Heart right ventricle (tissue), 16 donors: ENCODE results near the gene SET. TPM values are rescaled to one million over a fixed set of nuclear protein-coding genes. Genes with fewer than 3 reads are reported as not detected.

Experiments
- ATAC-seq, 8 donors: fragments of 200-7000 bp; cut with Tn5 transposase; one replicate each; pipeline ENCODE4 v1.9.1; 2020; ENCODE audit warnings: mild to moderate bottlenecking in 8 of 8, moderate library complexity in 8 of 8, moderate number of reproducible peaks in 1 of 8
- DNase-seq, 2 donors: peaks; one replicate each; pipeline ENCODE4 v3.0.0-alpha.2; 2020
- H3K27ac ChIP-seq, 10 donors: fragments of 200-600 bp; sonication (generic) in 2 of 10; one replicate each; pipeline versions ENCODE4 v1.5.0 to v1.8.0; 2020 to 2022; ENCODE audit warnings: mild to moderate bottlenecking in 3 of 10
- H3K27me3 ChIP-seq, 7 donors: fragments of 200-600 bp; one replicate each; pipeline ENCODE4 v1.8.0; 2021 to 2022; ENCODE audit warnings: mild to moderate bottlenecking in 2 of 7
- H3K36me3 ChIP-seq, 9 donors: fragments of 200-600 bp; sonication (generic) in 1 of 9; one replicate each; pipeline versions ENCODE4 v1.5.0 to v1.8.0; 2020 to 2022; ENCODE audit warnings: mild to moderate bottlenecking in 2 of 9
- H3K4me1 ChIP-seq, 9 donors: fragments of 200-600 bp; sonication (generic) in 1 of 9; one replicate each; pipeline versions ENCODE4 v1.5.0 to v1.8.0; 2020 to 2022; ENCODE audit warnings: mild to moderate bottlenecking in 4 of 9
- H3K4me3 ChIP-seq, 10 donors: fragments of 200-600 bp; sonication (generic) in 2 of 10; one replicate each; pipeline versions ENCODE4 v1.5.0 to v1.8.0; 2020 to 2022; ENCODE audit warnings: mild to moderate bottlenecking in 7 of 10, moderate library complexity in 2 of 10
- H3K9me3 ChIP-seq, 11 donors: fragments of 200-600 bp in 10 of 11; sonication (generic) in 2 of 11; one replicate each; pipeline versions ENCODE4 v1.5.0 to v1.8.0; 2013 to 2022; ENCODE audit warnings: mild to moderate bottlenecking in 2 of 11, control low read depth in 1 of 11, moderate library complexity in 1 of 11
- WGBS, 2 donors: extraction: QIAGEN DNeasy Blood & Tissue Kit; methylation state at CpG; one replicate each; pipeline ENCODE4 v1.1.7; 2013; ENCODE audit warnings: inconsistent platforms in 1 of 2; 5-methylcytosine and 5-hydroxymethylcytosine counted together
- intact Hi-C, 10 donors: fragments of 100-400 bp; cut with DNase I; formaldehyde crosslinking; loops; one replicate each; pipeline versions ENCODE4 v1.11.1 to v1.14.2; 2022
- long read RNA-seq, 3 donors: library from polyadenylated mRNA; unstranded; transcript quantifications; one replicate each; pipeline ENCODE4 v2.0.0, GENCODE V29; 2020 to 2021
- polyA plus RNA-seq, 2 donors: library from polyadenylated mRNA; stranded (reverse); fragments of 200-250 nt; gene quantifications; one replicate each; pipeline ENCODE4 v1.2.3, GENCODE V29; 2013
- total RNA-seq, 10 donors: library from RNA; stranded (reverse); fragmentation: NEBNext Ultra II Directional in 3 of 10; extraction: Animal tissue kit (Norgen Biotek cat#: 25700) in 3 of 10; gene quantifications; one replicate each; pipeline versions ENCODE4 v1.2.1 to v1.2.4, GENCODE V29; 2021 to 2023
- TF ChIP-seq, protein P1 (sequence below), 9 donors: fragments of 200-600 bp; sonication (generic) in 2 of 9; IDR thresholded peaks; one replicate each; pipeline versions ENCODE4 v1.5.0 to v1.8.0; 2021 to 2022; ENCODE audit warnings: antibody characterized with exemption in 9 of 9, mild to moderate bottlenecking in 5 of 9, moderate library complexity in 1 of 9
- donor health status: Arrhythmogenic right ventricular cardiomyopathy.
- donor health status: ischemic (EF 13 %, LVEDD 7.1; RV severe dilation, severe dysfunction).
- donor health status: healthy with polysubstance abuse.
- donor health status: DM: no; HTN: yes; CAD: no.
- donor health status: DM: no; HTN: no; CAD: no.
- donor health status: ischemic (EF 25% LVEDD 6.9; RV normal size, moderate dysfunction).
- donor health status: ischemic (EF 25% LVEDD 5.7; RV mildly dilated, moderate dysfunction).
- donor health status: healthy.
- donor health status: DM: yes; HTN: yes; CAD: no.
- donor health status: Ischemic cardiomyopathy.
- donor health status: ischemic (EF 35%, LVEDD 5.7; RV mildly dilated, moderate dysfunction).
- donor health status: nonischemic (EF 11% LVEDD 7.7; RV severe dilation, severe dysfunction).
- donor health status: DM: yes; HTN: yes; CAD: no.
- donor health status: PGD.
- donor health status: ischemic (EF 29% LVEDD 5.4; RV normal size, mild dysfunction).
- donor health status: nonischemic (EF 23%, LVEDD 6.1; RV moderate dilation, normal function).

Gene SET, protein sequence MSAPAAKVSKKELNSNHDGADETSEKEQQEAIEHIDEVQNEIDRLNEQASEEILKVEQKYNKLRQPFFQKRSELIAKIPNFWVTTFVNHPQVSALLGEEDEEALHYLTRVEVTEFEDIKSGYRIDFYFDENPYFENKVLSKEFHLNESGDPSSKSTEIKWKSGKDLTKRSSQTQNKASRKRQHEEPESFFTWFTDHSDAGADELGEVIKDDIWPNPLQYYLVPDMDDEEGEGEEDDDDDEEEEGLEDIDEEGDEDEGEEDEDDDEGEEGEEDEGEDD
- total RNA-seq (100 to 1,000 TPM; 183 to 228 (median 202) TPM), polyA plus RNA-seq (100 to 1,000 TPM in 1 of 2 donors, 10 to 100 TPM in 1; 87.0 to 138 TPM)
- long read RNA-seq, donor 1, transcript SET-201 (8 exons, 2,915 nt) = major isoform, 165 of 205 reads
- long read RNA-seq, donor 1, partial matches to known transcripts = 31 of 205 reads
- long read RNA-seq, donor 1, other reads (novel, unspliced or antisense) = 8 of 205 reads
- long read RNA-seq, donor 2, transcript SET-204 (8 exons, 2,850 nt) = minor isoform, 7 of 220 reads
- long read RNA-seq, donor 2, transcript SET-201 (8 exons, 2,915 nt) = major isoform, 161 of 220 reads
- long read RNA-seq, donor 2, partial matches to known transcripts = 40 of 220 reads
- long read RNA-seq, donor 2, other reads (novel, unspliced or antisense) = 12 of 220 reads
- long read RNA-seq, donor 3, transcript SET-201 (8 exons, 2,915 nt) = major isoform, 16 of 70 reads
- long read RNA-seq, donor 3, transcript SET-204 (8 exons, 2,850 nt) = minor isoform, 8 of 70 reads
- long read RNA-seq, donor 3, partial matches to known transcripts = 44 of 70 reads
- long read RNA-seq, donor 3, other reads (novel, unspliced or antisense) = 2 of 70 reads

DNA sequence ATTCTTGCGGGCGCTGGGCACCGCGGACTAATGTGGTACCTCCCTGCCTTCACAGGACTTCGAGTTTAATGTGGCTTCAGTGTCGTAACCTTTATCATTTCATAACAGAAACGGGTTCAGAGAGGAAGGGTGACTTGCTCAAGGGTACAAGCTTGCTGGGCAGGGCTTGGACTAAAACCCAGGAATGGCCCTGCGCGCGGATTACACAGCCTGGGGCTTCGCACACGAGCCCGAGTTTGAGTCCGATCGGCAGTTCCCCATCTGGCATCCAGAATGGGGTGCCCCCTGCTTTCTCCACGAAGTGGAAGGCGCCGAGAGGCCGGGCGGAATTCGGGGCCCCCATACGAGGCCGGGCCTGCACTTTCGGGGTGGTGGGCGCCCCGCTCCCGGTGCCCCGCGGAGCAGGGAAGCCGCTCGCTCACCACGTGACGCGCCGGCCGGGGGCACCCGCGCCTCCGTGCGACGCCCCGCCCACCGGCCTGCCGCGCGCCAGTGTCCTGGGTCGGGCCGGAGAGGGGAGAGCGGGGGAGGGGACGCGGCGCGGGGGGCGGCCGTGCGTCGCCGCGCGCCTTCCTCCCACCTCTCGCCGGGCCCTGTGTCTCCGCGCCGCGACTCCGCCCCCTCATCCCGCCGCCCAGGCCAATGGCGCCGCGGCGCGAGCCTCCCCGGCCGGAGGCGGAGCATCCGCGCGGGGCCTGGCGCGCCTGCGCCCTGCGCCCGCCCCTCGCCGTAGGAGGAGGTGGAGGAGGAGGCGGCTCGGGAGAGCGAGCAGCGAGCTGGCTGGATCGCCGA lies at the start of gene SET:
SET (plus strand) TSS at position 722 of the 792 bp plus-strand sequence. CDS start 361 bp downstream, outside the sequence.
- Histone ChIP-seq H3K36me3 (peaks cover 0 to 28% (median 24%) of the 10 kb centered on the region in 9 donors), H3K4me1 (peaks cover 10 to 57% (median 32%) of the 10 kb centered on the region in 9 donors), H3K9me3 (no peaks in the 10 kb centered on the region), H3K27me3 (no peaks in the 10 kb centered on the region), H3K4me3 (peak within 1 kb of the TSS; percentile 58 to 91 (median 78)), H3K27ac (peak within 1 kb of the TSS; percentile 89 to 98 (median 98))
- ATAC-seq (peak; percentile 88 to 97 (median 94)), DNase-seq (peak; percentile 95 to 97)
- TF ChIP-seq, protein P1, sequence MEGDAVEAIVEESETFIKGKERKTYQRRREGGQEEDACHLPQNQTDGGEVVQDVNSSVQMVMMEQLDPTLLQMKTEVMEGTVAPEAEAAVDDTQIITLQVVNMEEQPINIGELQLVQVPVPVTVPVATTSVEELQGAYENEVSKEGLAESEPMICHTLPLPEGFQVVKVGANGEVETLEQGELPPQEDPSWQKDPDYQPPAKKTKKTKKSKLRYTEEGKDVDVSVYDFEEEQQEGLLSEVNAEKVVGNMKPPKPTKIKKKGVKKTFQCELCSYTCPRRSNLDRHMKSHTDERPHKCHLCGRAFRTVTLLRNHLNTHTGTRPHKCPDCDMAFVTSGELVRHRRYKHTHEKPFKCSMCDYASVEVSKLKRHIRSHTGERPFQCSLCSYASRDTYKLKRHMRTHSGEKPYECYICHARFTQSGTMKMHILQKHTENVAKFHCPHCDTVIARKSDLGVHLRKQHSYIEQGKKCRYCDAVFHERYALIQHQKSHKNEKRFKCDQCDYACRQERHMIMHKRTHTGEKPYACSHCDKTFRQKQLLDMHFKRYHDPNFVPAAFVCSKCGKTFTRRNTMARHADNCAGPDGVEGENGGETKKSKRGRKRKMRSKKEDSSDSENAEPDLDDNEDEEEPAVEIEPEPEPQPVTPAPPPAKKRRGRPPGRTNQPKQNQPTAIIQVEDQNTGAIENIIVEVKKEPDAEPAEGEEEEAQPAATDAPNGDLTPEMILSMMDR (IDR thresholded peaks at IDR 0.05) = no peak
- 1 to 2% methylated on average over 52 to 91 of the region's 93 CpGs for WGBS, 2 donors
- intact Hi-C loops = loop anchor here in 6 of 10 donors (2.0 to 10.0 kb wide), 5 partner anchors 32 to 939 kb away; partner anchors contain the start of genes DYNC2I2 (in 2 of the 6), DOLK (in 1 of the 6), NTMT1 (in 1 of the 6) and NUP188 (in 1 of the 6)

DNA sequence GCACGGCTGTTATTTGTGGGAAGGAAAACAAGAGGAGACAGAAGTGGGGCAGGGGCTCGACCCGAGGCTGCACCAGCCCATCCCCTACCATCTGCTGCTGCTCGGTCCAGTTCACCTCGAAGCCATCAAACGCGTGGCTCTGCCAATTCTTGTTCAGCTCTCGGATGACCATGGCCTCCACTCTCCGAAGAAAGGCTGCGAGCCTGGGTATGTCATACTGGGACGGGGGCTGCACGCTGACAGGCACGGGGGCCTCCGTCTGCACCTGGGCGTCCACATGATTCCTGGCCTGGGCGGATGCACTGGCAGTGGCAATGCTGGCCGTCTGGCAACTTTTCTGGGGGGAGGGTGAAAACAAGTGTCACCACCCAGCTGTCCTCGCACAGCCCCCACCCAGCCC lies 48.4 kb upstream of the SET start:
- Histone ChIP-seq H3K27ac (no peak overlapping the region), H3K27me3 (no peaks in the 10 kb centered on the region), H3K4me3 (no peak overlapping the region), H3K36me3 (peaks cover 0 to 20% (median 0%) of the 10 kb centered on the region in 9 donors), H3K4me1 (peaks cover 0 to 12% (median 8%) of the 10 kb centered on the region in 9 donors), H3K9me3 (no peaks in the 10 kb centered on the region)
- TF ChIP-seq, protein P1 (IDR thresholded peaks at IDR 0.05) = no peak
- intact Hi-C loops = no loop called here
- 96 to 97% methylated on average over 18 of the region's 18 CpGs for WGBS, 2 donors
- DNase-seq (no peak), ATAC-seq (no peak)

DNA sequence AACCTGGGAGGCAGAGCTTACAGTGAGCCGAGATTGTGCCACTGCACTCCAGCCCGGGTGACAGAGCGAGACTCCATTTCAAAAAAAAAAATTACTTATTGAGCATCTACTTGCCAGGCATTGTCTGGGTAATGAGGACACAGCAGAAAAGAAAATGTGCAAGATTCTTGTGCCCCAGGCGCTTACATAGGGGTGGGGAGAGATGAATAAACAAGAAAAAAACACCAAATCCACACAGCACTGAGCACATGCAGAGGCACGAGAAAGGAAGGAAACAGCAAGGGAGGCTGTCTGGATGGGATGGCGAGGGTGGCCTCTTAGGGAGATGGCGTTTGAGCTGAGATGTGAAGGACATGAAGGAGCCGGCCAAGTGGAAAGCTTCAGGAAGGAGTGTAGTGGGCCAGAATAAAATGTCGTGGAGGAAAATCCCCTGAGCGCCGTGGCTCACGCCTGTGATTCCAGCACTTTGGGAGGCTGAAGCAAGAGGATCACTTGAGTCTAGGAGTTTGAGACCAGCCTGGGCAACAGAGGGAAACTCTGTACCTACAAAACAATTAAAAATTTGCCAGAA lies 46.3 kb upstream of the SET start:
- no peak for ATAC-seq
- H3K9me3 ChIP-seq = no peaks in the 10 kb centered on the region
- TF ChIP-seq, protein P1 (IDR thresholded peaks at IDR 0.05) = no peak
- intact Hi-C loops = no loop called here
- WGBS, 2 donors = 79 to 80% methylated on average over 12 of the region's 12 CpGs
- no peak for DNase-seq
- H3K27me3 ChIP-seq = no peaks in the 10 kb centered on the region
- no peak overlapping the region for H3K27ac ChIP-seq
- peaks cover 0 to 20% (median 0%) of the 10 kb centered on the region in 9 donors for H3K36me3 ChIP-seq
- no peak overlapping the region for H3K4me3 ChIP-seq
- no peaks in the 10 kb centered on the region for H3K4me1 ChIP-seq
